Spleen (tissue), 11 donors: Measurements from ENCODE around the gene TMEM94. TPM values are rescaled to one million over a fixed set of nuclear protein-coding genes. Genes with fewer than 3 reads are reported as not detected.
A peak's percentile ranks its signal among the peaks of the same experiment; 100 is the strongest.

Experiments used
- DNase-seq: peaks from one replicate; pipeline ENCODE4 v3.0.0-alpha.2; 2020
- H3K27ac ChIP-seq, 8 donors: fragments of 200-600 bp; sonication (generic) in 7 of 8; 1 replicate in 4 of 8; 2 replicates in 4 of 8; pipeline versions ENCODE4 v1.5.0 to v1.8.0; 2016 to 2021; ENCODE audit warnings: inconsistent platforms in 4 of 8, mild to moderate bottlenecking in 4 of 8, moderate library complexity in 1 of 8
- H3K27me3 ChIP-seq, 7 donors: fragments of 200-600 bp; sonication (generic) in 6 of 7; replicated peaks in 1 of 7; 1 replicate in 4 of 7; 2 replicates in 3 of 7; pipeline versions ENCODE4 v1.5.0 to v1.8.0; 2016 to 2021; ENCODE audit warnings: inconsistent platforms in 3 of 7, mild to moderate bottlenecking in 1 of 7
- H3K36me3 ChIP-seq, 6 donors: fragments of 200-600 bp; sonication (generic) in 5 of 6; 1 replicate in 4 of 6; 2 replicates in 2 of 6; pipeline versions ENCODE4 v1.5.0 to v1.8.0; 2016 to 2021; ENCODE audit warnings: inconsistent platforms in 2 of 6
- H3K4me1 ChIP-seq, 6 donors: fragments of 200-600 bp; sonication (generic) in 5 of 6; 1 replicate in 3 of 6; 2 replicates in 3 of 6; pipeline versions ENCODE4 v1.5.0 to v1.8.0; 2016 to 2021; ENCODE audit warnings: inconsistent platforms in 3 of 6
- H3K4me3 ChIP-seq, 8 donors: fragments of 200-600 bp; sonication (generic) in 7 of 8; 1 replicate in 4 of 8; 2 replicates in 4 of 8; pipeline versions ENCODE4 v1.5.0 to v1.8.0; 2016 to 2021; ENCODE audit warnings: inconsistent platforms in 4 of 8, mild to moderate bottlenecking in 4 of 8, moderate library complexity in 2 of 8
- H3K9me3 ChIP-seq, 8 donors: fragments of 200-600 bp; sonication (generic) in 7 of 8; 1 replicate in 4 of 8; 2 replicates in 4 of 8; pipeline versions ENCODE4 v1.5.0 to v1.8.0; 2016 to 2021; ENCODE audit warnings: inconsistent platforms in 4 of 8
- POLR2A ChIP-seq, 3 donors: fragments of 450-650 bp; IDR thresholded peaks; one replicate each; pipeline ENCODE4 v1.5.1; 2017; ENCODE audit warnings: antibody characterized with exemption in 3 of 3, mild to moderate bottlenecking in 1 of 3
- POLR2AphosphoS5 ChIP-seq, 3 donors: sonication (generic); formaldehyde crosslinking; IDR thresholded peaks; one replicate each; pipeline ENCODE4 v1.5.1; 2017; ENCODE audit warnings: antibody characterized with exemption in 3 of 3
- WGBS, 5 donors: extraction: QIAGEN DNeasy Blood & Tissue Kit in 3 of 5; methylation state at CpG; one replicate each; pipeline versions ENCODE4 v1.1.5 to v1.1.7; 2013 to 2018; 5-methylcytosine and 5-hydroxymethylcytosine counted together
- intact Hi-C: fragments of 100-400 bp; cut with DNase I; formaldehyde crosslinking; loops from one replicate; pipeline ENCODE4 v1.15.0; 2023; ENCODE audit warnings: low total_unique reads
- polyA plus RNA-seq, 3 donors: library from polyadenylated mRNA; stranded (reverse); fragments of 200-250 nt; gene quantifications; one replicate each; pipeline ENCODE4 v1.2.1, GENCODE V29; 2013
- total RNA-seq, 7 donors: library from RNA; depleted of rRNA in 3 of 7; stranded (reverse); fragments of >200 nt in 3 of 7; fragmentation: NEBNext Ultra II Directional in 4 of 7; extraction: Animal tissue kit (Norgen Biotek cat#: 25700) in 4 of 7; gene quantifications; one replicate each; pipeline versions ENCODE4 v1.1.0 to v1.2.1, GENCODE V29; 2016 to 2021
- TF ChIP-seq, protein P1 (sequence below), 11 experiments: fragments of 200-600 bp in 7 of 11; fragments of 450-650 bp in 4 of 11; sonication (generic) in 4 of 11; IDR thresholded peaks in 8 of 11; conservative IDR thresholded peaks in 3 of 11; 1 replicate in 7 of 11; 2 replicates in 4 of 11; pipeline versions ENCODE4 v1.4.0 to v1.8.0; 2016 to 2021; ENCODE audit warnings: antibody characterized with exemption in 11 of 11, inconsistent platforms in 4 of 11, mild to moderate bottlenecking in 1 of 11
- donor health status: healthy with polysubstance abuse.
- donor health status: DM: no; HTN: no; CAD: no; lungs with moderate emphysema.
- donor health status: DM: no; HTN: no; CAD: no.
- donor health status: Bipolar disorder and iron deficiency.
- donor health status: healthy.
- donor health status: DM: no; HTN: no; CAD: no.
- donor health status: DM: yes; HTN: yes; CAD: no.

The TMEM94 gene
- total and polyA plus RNA-seq, 10 donors: 24.8 to 101 (median 85.9) TPM

DNA sequence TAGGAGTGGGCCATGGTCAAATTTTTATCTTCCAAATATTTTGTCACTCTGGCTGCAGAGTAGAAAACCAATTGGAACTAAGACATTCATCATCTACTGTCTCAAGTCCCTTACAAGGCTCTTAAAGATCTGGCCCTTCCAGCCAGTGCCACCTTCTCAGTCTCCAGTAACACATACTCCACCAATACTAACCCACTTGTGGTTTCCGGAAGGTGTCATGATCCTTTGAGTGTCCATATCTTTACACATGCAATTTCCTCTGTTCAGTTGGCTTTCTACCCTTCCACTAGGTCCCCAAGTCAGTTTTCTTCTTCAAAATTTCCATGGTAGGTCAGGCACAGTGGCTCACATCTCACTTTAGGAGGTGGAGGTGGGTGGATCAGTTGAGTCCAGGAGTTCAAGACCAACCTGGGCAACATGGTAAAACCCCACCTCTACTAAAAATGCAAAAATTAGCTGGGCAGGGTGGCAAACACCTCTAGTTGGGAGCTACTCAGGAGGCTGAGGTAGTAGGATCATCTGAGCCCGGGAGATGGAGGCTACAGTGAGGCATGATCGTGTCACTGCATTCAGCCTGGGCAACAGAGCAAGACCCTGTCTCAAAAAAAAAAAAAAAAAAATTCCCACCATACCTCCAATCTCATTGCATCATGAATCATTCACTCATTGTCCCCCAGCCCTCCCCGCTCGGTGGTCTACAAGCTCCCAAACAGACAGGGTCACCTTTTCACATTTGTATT, 44.9 kb upstream of the TMEM94 start:
- Histone ChIP-seq H3K4me1 (peaks cover 7 to 41% (median 15%) of the 10 kb centered on the region in 6 donors), H3K27ac (no peak overlapping the region), H3K9me3 (no peaks in the 10 kb centered on the region), H3K36me3 (no peaks in the 10 kb centered on the region), H3K27me3 (no peaks in the 10 kb centered on the region), H3K4me3 (no peak overlapping the region)
- intact Hi-C loops: loop anchor here (2.0 kb wide), 1 partner anchor 89 kb away; no protein-coding TSS in a partner anchor
- DNase-seq: no peak
- TF ChIP-seq POLR2A (IDR thresholded peaks at IDR 0.05): no peak
- TF ChIP-seq POLR2AphosphoS5 (IDR thresholded peaks at IDR 0.05): no peak
- TF ChIP-seq, protein P1, sequence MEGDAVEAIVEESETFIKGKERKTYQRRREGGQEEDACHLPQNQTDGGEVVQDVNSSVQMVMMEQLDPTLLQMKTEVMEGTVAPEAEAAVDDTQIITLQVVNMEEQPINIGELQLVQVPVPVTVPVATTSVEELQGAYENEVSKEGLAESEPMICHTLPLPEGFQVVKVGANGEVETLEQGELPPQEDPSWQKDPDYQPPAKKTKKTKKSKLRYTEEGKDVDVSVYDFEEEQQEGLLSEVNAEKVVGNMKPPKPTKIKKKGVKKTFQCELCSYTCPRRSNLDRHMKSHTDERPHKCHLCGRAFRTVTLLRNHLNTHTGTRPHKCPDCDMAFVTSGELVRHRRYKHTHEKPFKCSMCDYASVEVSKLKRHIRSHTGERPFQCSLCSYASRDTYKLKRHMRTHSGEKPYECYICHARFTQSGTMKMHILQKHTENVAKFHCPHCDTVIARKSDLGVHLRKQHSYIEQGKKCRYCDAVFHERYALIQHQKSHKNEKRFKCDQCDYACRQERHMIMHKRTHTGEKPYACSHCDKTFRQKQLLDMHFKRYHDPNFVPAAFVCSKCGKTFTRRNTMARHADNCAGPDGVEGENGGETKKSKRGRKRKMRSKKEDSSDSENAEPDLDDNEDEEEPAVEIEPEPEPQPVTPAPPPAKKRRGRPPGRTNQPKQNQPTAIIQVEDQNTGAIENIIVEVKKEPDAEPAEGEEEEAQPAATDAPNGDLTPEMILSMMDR (IDR thresholded peaks at IDR 0.05 in 8 of 11, conservative IDR thresholded peaks at IDR 0.05 in 3 of 11): no peak
- WGBS, 5 donors: 70 to 89% (median 83%) methylated on average over 5 of the region's 5 CpGs

DNA sequence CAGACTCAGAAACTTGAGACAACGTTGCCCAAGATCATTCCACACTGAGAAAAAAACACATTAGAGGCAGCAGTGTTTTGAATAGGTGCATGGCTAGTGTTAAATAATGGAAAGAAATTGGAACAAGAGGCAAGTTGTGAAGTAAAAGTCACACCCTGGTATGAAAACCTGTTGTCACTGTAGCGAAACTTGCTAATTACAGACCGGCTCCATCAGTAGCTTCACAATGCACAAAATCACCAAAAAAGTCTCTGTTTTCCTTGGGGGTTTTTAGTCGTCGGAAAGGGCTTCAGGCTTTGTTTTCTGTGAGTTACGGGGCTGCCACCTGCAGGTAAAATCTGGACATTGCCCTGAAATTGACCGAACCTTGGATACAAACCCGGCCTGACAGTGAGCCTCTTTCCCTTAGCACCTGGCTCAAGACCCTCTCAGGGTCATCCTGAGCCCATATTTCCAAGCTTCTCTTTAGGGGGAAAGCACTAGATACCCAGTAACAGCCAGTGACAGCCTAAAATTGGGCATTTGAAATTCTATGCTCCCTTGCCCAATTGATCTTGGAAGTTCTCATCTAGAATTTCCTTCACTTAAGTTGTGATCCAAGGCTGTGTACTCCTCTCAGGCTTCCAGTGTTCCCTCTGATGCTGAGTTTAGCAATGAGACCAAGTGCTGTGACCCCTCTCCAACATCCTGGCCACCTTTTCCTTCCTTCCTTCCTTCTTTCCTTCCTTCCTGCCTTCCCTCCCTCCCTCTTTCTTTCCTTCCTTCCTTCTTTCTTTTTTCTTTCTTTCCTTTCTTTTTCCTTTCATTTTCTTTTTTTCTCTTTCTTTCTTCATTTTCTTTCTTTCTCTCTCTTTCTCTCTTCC, 43.7 kb upstream of the TMEM94 start:
- Histone ChIP-seq H3K9me3 (no peaks in the 10 kb centered on the region), H3K27ac (peak overlapping the region in 1 of 8 donors; percentile 17), H3K4me1 (peaks cover 3 to 29% (median 9%) of the 10 kb centered on the region in 6 donors), H3K27me3 (no peaks in the 10 kb centered on the region), H3K4me3 (peak overlapping the region in 1 of 8 donors; percentile 47), H3K36me3 (no peaks in the 10 kb centered on the region)
- no peak for TF ChIP-seq POLR2A (IDR thresholded peaks at IDR 0.05)
- TF ChIP-seq, protein P1 (IDR thresholded peaks at IDR 0.05 in 8 of 11, conservative IDR thresholded peaks at IDR 0.05 in 3 of 11): peak; percentile 71 to 89 (median 84)
- TF ChIP-seq POLR2AphosphoS5 (IDR thresholded peaks at IDR 0.05): peak in 1 of 3 donors; percentile 54
- intact Hi-C loops: loop anchor here (2.0 kb wide), 1 partner anchor 90 kb away; no protein-coding TSS in a partner anchor
- DNase-seq: no peak
- whole genome bisulfite sequencing, 5 donors: 1 to 2% (median 1%) methylated on average over 8 of the region's 8 CpGs

DNA sequence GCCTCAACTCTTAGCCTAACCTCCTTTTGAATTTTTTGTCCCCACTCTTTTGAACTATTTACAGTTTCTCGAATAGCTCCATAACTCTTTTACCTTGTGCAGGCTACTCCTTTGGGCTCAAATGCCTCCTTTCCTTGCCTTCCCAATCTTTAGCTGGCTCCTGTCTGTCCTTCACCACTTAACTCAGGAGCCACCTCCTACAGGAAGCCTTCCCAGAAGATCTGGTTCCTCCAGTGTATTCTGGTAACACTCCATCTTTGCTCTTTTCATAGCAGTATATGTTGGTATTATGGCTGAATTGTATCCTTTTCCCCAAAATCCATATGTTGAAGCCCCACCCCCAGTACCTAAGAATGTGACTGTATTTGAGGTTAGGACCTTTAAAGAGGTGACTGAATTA, 41.9 kb upstream of the TMEM94 start:
- WGBS, 5 donors: 88 to 97% (median 93%) methylated on average over 1 of the region's 1 CpG
- Histone ChIP-seq H3K4me1 (peaks cover 3 to 28% (median 9%) of the 10 kb centered on the region in 6 donors), H3K9me3 (no peaks in the 10 kb centered on the region), H3K27ac (no peak overlapping the region), H3K4me3 (no peak overlapping the region), H3K27me3 (no peaks in the 10 kb centered on the region), H3K36me3 (no peaks in the 10 kb centered on the region)
- no peak for DNase-seq
- intact Hi-C loops: no loop called here
- no peak for TF ChIP-seq POLR2A (IDR thresholded peaks at IDR 0.05)
- TF ChIP-seq POLR2AphosphoS5 (IDR thresholded peaks at IDR 0.05): no peak
- TF ChIP-seq, protein P1 (IDR thresholded peaks at IDR 0.05 in 8 of 11, conservative IDR thresholded peaks at IDR 0.05 in 3 of 11): no peak

DNA sequence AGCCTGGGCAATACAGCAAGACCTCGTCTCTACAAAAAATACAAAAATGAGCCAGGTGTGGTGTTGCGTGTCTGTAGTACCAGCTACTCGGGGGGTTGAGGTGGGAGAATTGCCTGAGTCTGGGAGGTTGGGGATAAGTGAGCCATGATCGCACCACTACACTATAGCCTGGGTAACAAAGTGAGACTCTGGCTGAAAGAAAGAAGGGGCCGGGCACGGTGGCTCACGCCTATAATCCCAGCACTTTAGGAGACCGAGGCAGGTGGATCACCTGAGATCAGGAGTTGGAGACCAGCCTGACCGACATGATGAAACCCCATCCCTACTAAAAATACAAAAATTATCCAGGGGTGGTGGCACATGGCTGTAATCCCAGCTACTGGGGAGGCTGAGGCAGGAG, 40.4 kb upstream of the TMEM94 start:
- Histone ChIP-seq H3K4me3 (no peak overlapping the region), H3K36me3 (no peaks in the 10 kb centered on the region), H3K27ac (no peak overlapping the region), H3K4me1 (peaks cover 3 to 25% (median 9%) of the 10 kb centered on the region in 6 donors), H3K27me3 (no peaks in the 10 kb centered on the region), H3K9me3 (no peaks in the 10 kb centered on the region)
- intact Hi-C loops: no loop called here
- TF ChIP-seq POLR2AphosphoS5 (IDR thresholded peaks at IDR 0.05) (no peak), POLR2A (IDR thresholded peaks at IDR 0.05) (no peak)
- TF ChIP-seq, protein P1 (IDR thresholded peaks at IDR 0.05 in 8 of 11, conservative IDR thresholded peaks at IDR 0.05 in 3 of 11): no peak
- no peak for DNase-seq
- WGBS, 5 donors: 84 to 97% (median 92%) methylated on average over 9 of the region's 9 CpGs
